ENCODE results near the gene ATRIP.
"Not testable (repeated sequence)": the region's sequence is repeated elsewhere in the genome, so short reads cannot be mapped to it uniquely, and the experiment has no call there.

ATRIP gene

DNA sequence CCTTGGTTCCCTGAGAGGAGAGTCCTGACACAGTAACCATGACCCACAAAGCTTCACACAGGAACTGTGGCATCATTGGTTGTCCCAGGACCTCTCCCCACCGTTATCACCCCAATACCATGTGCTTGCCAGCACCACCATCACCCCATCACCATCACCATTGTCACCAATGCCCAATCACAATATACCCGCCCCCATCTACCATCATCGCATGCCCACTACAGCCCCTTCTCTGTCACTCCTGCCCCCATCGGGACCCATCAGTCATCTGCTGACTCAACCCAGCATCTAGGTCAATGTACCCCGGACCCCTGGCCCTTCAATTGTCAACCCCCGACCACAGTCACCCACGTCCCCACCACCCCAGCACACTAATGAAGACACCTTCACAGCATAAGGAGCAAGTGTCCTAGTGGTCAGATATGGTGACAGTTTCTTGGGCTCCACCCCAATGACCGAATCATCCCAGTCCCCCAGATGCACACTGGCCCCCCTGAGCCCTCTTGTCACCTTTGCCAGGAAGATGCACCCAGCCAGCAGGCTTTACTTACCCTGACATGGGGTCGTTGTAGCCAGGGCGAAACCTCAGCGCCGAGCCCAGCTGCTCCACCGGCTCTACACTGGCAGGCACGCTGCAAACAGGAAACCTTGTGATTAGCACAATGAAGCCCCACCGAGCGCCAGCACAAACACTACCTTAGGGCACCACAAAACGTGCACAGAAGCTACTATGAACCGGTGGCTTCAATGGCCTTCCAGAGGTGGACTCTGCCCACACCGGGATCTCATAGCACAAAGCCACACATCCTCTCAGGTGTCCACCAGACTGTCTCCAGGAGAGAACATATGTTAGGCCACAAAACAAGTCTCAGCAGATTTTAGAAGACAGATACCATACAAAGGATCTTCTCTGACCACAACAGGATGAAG lies 32.4 kb downstream of the ATRIP start:
- Histone ChIP-seq H3K27me3 (ENCODE audit: insufficient read depth, low read length, poor library complexity) (no peaks in the 10 kb centered on the region), H3K36me3 (ENCODE audit: insufficient read depth, low read length) (no peaks in the 10 kb centered on the region), H3K27ac (ENCODE audit: low read length) (peak overlapping the region; percentile 68), H4K20me1 (ENCODE audit: insufficient read depth, low read length) (peaks cover 18% of the 10 kb centered on the region), H3K4me1 (ENCODE audit: insufficient read depth, low read length) (peaks cover 27% of the 10 kb centered on the region), H3K9ac (ENCODE audit: low read depth, low read length) (0 out of 2 replicates have a peak overlapping the region, but pooled peaks have one; percentile 4), H3K4me2 (ENCODE audit: insufficient read depth, low read length) (peak overlapping the region; percentile 55), H3K4me3 (ENCODE audit: low read depth in 1 of 2, low read length in 2 of 2) (peak overlapping the region in 1 of 2 experiments; percentile 29; a peak in 2 of 4 replicates), H2AFZ (ENCODE audit: low read depth, low read length) (no peak overlapping the region), H3K79me2 (ENCODE audit: insufficient read depth, low read length) (no peaks in the 10 kb centered on the region), H3K9me3 (ENCODE audit: insufficient read depth, low read length, severe bottlenecking) (no peaks in the 10 kb centered on the region)
- TF ChIP-seq CTCF (IDR thresholded peaks at IDR 0.05; ENCODE audit: borderline replicate concordance, extremely low read depth, low read length, poor library complexity, severe bottlenecking), result peak; percentile 8
- no peak for TF ChIP-seq EZH2 (IDR thresholded peaks at IDR 0.05; ENCODE audit: borderline replicate concordance, low read depth, low read length, severe bottlenecking)
- ATAC-seq (ENCODE audit: insufficient read depth, low read depth) (peak; percentile 90), DNase-seq (peak; percentile 82)

DNA sequence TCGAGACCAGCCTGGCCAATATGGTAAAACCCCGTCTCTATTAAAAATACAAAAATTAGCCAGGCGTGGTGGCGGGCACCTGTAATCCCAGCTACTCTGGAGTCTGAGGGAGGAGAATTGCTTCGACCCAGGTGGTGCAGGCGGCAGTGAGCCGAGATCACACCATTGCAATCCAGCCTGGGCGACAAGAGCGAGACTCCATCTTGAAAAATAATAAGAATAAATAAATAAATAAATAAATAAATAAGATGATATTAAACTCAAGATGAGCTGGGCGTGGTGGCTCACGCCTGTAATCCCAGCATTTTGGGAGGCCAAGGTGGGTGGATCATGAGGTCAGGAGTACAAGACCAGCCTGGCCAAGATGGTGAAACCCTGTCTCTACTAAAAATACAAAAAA lies 34.4 kb downstream of the ATRIP start:
- H3K9me3 ChIP-seq (ENCODE audit: insufficient read depth, low read length, severe bottlenecking); H3K27me3 ChIP-seq (ENCODE audit: insufficient read depth, low read length, poor library complexity); DNase-seq; H3K27ac ChIP-seq (ENCODE audit: low read length); H2AFZ ChIP-seq (ENCODE audit: low read depth, low read length); H3K36me3 ChIP-seq (ENCODE audit: insufficient read depth, low read length); ATAC-seq (ENCODE audit: insufficient read depth, low read depth); H3K4me2 ChIP-seq (ENCODE audit: insufficient read depth, low read length); H3K9ac ChIP-seq (ENCODE audit: low read depth, low read length); H3K79me2 ChIP-seq (ENCODE audit: insufficient read depth, low read length); H3K4me3 ChIP-seq (ENCODE audit: low read depth in 1 of 2, low read length in 2 of 2): not testable (repeated sequence)
- Histone ChIP-seq H3K4me1 (ENCODE audit: insufficient read depth, low read length) (peaks cover 27% of the 10 kb centered on the region), H4K20me1 (ENCODE audit: insufficient read depth, low read length) (peaks cover 18% of the 10 kb centered on the region)

DNA sequence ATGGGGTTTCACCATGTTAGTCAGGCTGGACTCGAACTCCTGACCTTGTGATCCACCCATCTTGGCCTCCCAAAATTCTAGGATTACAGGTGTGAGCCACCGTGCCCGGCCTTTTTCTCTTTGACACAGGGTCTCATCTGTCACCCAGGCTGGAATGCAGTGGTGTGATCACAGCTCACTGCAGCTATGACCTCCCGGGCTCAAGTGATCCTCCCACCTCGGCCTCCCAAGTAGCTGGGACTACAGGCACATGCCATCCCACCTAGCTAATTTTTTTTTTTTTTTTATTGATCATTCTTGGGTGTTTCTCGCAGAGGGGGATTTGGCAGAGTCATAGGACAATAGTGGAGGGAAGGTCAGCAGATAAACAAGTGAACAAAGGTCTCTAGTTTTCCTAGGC lies 36.3 kb downstream of the ATRIP start:
- not testable (repeated sequence) for H3K27ac ChIP-seq (ENCODE audit: low read length); ATAC-seq (ENCODE audit: insufficient read depth, low read depth); H3K79me2 ChIP-seq (ENCODE audit: insufficient read depth, low read length)

DNA sequence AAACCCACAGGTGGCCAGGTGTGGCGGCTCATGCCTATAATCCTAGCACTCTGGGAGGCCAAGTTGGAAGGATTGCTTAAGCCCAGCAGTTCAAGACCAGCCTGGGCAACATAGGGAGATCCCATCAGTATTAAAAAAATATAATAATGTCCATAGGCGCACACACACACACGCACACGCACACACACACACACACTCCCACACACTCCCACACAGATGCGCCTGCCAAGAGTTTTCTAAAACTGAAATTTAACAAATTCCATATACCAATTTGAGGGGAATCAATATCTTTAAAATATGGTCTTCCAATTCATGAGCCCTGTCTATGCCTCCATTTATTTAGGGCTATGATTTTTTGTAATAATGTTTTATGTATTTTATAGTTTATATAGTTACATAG lies 40.4 kb downstream of the ATRIP start:
- Histone ChIP-seq H2AFZ (ENCODE audit: low read depth, low read length) (no peak overlapping the region), H3K36me3 (ENCODE audit: insufficient read depth, low read length) (no peaks in the 10 kb centered on the region), H3K4me1 (ENCODE audit: insufficient read depth, low read length) (no peaks in the 10 kb centered on the region), H3K4me2 (ENCODE audit: insufficient read depth, low read length) (no peak overlapping the region), H4K20me1 (ENCODE audit: insufficient read depth, low read length) (no peaks in the 10 kb centered on the region), H3K27ac (ENCODE audit: low read length) (no peak overlapping the region), H3K4me3 (ENCODE audit: low read depth in 1 of 2, low read length in 2 of 2) (no peak overlapping the region), H3K9ac (ENCODE audit: low read depth, low read length) (no peak overlapping the region), H3K79me2 (ENCODE audit: insufficient read depth, low read length) (no peaks in the 10 kb centered on the region), H3K9me3 (ENCODE audit: insufficient read depth, low read length, severe bottlenecking) (no peaks in the 10 kb centered on the region), H3K27me3 (ENCODE audit: insufficient read depth, low read length, poor library complexity) (no peaks in the 10 kb centered on the region)
- no peak for TF ChIP-seq EZH2 (IDR thresholded peaks at IDR 0.05; ENCODE audit: borderline replicate concordance, low read depth, low read length, severe bottlenecking)
- TF ChIP-seq CTCF (IDR thresholded peaks at IDR 0.05; ENCODE audit: borderline replicate concordance, extremely low read depth, low read length, poor library complexity, severe bottlenecking), result no peak
- ATAC-seq (ENCODE audit: insufficient read depth, low read depth) (no peak), DNase-seq (no peak)

More for the DNA sequence above, 36.3 kb downstream of the ATRIP start:
- not testable (repeated sequence) for H3K4me2 ChIP-seq (ENCODE audit: insufficient read depth, low read length); DNase-seq; H3K9me3 ChIP-seq (ENCODE audit: insufficient read depth, low read length, severe bottlenecking); H3K27me3 ChIP-seq (ENCODE audit: insufficient read depth, low read length, poor library complexity); H2AFZ ChIP-seq (ENCODE audit: low read depth, low read length); H3K36me3 ChIP-seq (ENCODE audit: insufficient read depth, low read length); H3K9ac ChIP-seq (ENCODE audit: low read depth, low read length); H3K4me3 ChIP-seq (ENCODE audit: low read depth in 1 of 2, low read length in 2 of 2)
- Histone ChIP-seq H4K20me1 (ENCODE audit: insufficient read depth, low read length) (peaks cover 10% of the 10 kb centered on the region; the same call in 1 of the 2 replicates), H3K4me1 (ENCODE audit: insufficient read depth, low read length) (peaks cover 24% of the 10 kb centered on the region)

All from DND-41 (cell line).